ENCODE data around the gene ACSM3. TPM values are rescaled to one million over a fixed set of nuclear protein-coding genes. Genes with fewer than 3 reads are reported as not detected.
A peak's percentile ranks its signal among the peaks of the same experiment; 100 is the strongest.

ACSM3 gene
- polyA plus RNA-seq, 4 donors, result 96.3 to 132 (median 116) TPM

DNA sequence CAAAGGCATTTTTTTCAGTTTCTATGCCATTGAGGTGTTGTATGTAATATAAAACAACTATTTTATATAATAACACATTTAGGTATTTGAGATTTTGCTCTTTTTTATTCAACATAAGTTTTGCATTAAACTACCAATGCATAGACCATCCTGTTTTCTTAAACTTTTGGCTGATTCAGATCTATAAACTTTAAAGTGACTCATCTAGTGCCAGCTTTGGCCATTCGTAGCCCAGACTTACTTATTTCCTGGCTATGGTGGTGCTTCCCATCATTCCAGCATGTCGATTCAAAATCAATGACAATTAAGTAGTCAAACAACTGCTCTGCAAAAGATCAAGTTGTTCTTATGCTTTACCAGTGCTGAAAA, 39.4 kb downstream of the ACSM3 start:
- no peak for DNase-seq (ENCODE audit: low read depth in 4 of 4, low spot score in 3 of 4)

DNA sequence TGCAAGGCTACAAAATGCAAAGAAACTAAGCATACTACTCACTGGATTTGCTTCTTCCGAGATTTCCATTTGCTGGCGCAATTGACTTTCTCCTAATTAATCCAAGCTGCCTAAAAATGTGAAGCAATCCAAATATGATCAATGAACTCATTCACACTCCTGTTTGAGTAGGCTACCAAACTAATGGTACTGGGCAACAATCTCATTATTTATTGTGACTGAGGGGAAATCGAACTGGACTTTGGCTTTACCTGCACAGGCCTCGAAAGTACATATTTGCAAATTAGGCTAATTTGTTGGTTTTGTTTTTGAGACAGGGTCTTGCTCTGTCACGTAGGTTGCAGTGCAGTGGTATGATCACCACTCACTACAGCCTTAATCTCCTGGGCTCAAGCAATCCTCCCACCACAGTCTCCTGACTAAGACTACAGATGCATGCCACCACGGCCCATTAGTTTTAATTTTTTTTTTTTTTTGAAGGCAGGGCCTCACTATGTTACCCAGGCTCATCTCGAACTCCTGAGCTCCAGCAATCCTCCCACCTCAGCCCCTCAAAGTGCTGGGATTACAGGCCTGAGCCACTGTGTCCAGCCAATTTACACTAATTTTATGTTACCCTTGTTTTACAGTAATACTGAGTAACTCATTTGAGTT, 39.9 kb downstream of the ACSM3 start:
- no peak for DNase-seq (ENCODE audit: low read depth in 4 of 4, low spot score in 3 of 4)

DNA sequence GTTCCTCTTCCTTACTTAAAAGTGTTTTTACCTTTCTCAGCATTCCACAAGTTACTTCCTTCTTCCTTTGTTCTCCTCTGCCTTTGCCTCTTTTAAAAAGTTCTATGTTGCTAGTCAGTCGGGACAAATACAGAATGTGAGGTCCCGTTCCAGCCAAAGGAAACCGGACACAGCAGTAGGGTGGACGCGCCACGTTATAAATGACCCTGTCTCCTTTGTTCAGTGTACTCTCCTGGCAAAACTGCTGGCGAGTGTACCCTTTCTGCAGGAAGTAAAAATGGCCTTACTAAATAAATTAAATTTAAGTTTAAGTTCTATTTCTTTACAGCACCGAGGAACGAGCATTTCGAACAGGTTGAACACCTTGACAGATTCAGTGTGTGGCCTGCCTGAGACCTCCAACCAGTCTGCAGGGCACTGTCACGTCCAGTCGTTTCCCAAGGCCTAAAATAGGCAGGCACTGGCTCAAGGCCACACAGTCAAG, 41.9 kb downstream of the ACSM3 start:
- DNase-seq (ENCODE audit: low read depth in 4 of 4, low spot score in 3 of 4), result peak in 1 of 4 donors; percentile 20

DNA sequence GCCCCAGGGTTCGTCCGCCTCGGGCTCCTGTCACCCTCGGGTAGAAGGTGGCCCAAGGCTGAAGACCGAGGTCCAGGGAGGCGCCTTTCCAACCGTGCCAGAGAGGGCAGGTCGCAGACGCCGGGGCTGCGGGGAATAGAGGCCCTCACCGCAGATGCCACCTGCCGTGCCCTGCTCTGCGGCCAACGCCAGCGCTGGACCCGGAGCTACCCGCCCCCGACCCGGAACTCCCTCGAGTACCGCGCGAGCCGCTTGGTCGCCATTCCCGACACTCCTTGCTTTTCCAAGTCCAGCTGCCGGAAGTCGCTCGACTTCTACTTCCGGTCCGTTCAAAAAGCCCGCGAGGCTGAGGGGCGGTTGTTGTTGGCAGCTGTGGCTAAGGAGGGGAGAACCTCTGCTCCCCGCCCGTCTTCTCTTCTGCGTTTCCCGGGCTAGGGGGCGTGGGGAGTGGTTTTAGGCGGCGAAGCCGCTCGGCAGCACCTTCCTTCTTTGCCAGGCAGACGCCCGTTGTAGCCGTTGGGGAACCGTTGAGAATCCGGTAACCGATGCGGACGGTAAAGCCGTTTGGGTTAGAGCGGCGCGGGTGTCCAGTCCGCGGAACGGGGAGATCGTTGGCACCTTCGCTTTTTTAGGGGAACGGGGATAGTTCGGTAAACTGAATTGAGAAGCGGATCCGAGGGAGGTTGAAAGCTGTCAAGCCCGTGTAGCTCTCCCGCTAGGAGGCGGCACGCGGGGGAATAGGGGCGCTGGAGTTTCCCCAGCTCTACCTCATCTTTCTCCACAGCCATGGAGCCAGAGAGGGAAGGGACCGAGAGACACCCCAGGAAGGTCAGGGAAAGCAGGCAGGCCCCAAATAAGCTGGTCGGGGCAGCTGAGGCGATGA, 42.6 kb downstream of the ACSM3 start, which contains the start of the genes ERI2 and REXO5:
Gene ERI2, minus strand, starts transcription at position 305 of the 883 bp plus-strand sequence. Its CDS starts 42 bp downstream, at position 263.
Gene REXO5, plus strand, starts transcription at position 360 of the 883 bp plus-strand sequence. Its CDS starts 427 bp downstream, at position 787.
- DNase-seq (ENCODE audit: low read depth in 4 of 4, low spot score in 3 of 4), result peak; percentile 89 to 95 (median 94)

DNA sequence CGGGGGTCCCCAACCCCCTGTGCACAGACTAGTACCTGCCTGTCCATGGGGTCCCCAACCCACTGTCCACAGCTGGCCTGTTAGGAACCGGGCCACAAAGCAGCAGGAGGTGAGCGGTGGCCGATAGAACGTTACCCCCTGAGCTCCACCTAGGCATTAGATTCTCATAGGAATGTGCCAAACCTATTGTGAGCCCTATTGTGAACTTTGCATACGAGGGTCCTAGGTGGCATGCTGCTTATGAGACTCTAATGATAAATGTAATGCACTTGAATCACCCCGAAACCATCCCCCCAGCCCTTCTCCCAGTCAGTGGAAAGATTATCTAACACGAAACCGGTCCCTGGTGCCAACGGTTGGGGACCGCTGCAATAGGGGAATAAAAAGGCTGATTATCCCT, 44.0 kb downstream of the ACSM3 start:
- no peak for DNase-seq (ENCODE audit: low read depth in 4 of 4, low spot score in 3 of 4)

DNA sequence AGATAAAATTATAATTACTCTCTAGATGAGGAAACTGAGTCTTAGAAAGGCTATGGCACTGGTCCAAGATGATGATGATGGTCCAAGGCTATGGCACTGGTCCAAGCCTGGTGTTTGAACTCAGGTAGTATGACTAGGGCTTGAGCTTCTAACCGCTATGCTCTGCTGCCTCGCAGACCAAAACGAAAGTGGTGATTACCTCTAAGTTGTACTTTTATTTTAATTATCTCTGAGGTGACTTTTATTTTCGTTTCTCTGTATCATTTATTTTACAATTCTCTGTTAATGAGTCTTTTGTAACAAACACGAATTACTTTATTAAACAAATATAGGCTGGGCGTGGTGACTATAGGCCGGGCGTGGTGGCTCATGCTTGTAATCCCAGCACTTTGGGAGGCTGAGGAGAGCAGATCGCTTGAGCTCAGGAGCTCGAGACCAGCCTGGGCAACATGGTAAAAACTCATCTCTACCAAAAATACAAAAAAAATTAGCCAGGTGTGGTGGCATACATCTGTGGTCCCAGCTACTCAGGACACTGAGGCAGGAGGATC, 48.1 kb downstream of the ACSM3 start:
- DNase-seq (ENCODE audit: low read depth in 4 of 4, low spot score in 3 of 4), result no peak

DNA sequence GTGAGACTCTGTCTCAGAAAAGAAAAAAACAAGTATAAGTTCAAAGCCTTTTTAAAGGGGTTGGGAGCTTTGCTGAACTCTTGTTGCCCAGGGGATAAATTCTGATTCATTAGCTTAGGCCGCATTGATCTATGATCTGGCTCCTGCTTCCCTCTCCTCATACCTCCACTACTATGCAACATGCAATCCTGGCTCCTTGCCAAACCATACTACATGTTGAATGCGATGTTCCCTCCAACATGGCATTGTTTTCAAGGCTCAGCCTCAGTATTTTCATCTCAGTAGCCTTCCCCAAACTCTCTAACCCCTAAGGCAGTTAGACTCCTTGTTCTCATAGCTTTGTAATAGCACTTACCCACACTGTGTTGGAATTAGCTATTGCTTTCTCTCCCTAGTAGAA, 48.7 kb downstream of the ACSM3 start:
- no peak for DNase-seq (ENCODE audit: low read depth in 4 of 4, low spot score in 3 of 4)

DNA sequence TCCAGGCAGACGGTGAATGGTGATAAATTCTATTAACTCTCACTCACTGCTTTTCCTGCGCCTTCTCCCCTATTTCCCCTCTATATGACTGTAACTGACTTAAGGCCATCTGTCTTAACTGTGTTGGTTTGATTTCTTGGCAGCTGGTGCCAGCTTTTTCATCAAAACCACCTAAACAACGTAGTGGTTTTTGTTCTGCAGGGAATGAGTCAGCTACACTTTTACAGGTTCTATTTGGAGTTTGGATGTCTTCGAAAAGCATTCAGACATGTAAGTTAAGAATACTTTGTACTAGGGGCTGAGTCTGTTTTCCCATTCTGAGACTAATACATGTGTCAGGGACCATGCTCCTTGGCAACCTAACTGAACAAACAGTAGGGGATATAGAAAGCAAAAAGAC, 51.0 kb downstream of the ACSM3 start:
- DNase-seq (ENCODE audit: low read depth in 4 of 4, low spot score in 3 of 4), result no peak

DNA sequence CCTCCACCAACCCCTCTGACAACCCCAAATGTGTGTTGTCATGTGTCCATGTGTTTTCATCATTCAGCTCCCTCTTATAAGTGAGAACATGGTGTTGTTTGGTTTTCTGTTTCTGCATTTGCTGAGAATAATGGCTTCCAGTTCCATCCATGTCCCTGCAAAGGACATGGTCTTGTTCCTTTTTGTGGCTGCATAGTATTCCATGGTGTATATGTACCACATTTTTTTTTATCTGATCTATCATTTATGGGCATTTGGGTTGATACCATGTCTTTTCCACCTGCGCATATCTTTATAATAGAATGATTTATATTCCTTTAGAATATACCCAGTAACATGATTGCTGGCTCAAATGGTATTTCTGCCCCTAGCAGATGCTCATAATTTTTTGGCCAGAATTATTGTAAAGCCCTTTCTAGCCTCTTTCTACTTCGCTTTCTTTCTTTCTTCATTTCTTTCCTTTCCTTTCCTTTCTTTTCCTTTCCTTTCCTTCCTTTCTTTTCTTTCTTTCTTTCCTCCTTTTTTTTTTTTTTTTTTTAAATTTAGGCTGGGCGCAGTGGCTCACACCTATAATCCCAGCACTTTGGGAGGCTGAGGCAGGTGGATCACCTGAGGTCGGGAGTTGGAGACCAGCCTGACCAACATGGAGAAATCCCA, 55.2 kb downstream of the ACSM3 start:
- no peak for DNase-seq (ENCODE audit: low read depth in 4 of 4, low spot score in 3 of 4)

DNA sequence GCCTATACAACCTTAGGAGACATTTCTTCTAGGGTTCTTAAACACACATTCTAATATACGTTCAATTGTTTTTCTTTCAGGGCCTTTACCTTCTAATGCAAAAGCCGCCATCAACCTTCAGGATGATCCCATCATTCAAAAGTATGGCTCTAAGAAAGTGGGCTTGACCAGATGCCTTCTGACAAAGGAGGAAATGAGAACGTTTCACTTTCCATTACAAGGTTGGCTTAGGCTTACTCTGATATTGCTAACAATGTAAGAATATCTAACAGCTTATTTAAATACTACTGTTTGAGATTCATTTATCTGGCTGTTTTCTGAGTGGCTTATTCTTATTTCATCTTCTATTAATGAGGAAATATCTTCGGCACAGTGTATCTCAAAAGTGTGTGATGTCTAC, 57.9 kb downstream of the ACSM3 start:
- DNase-seq (ENCODE audit: low read depth in 4 of 4, low spot score in 3 of 4), result no peak

DNA sequence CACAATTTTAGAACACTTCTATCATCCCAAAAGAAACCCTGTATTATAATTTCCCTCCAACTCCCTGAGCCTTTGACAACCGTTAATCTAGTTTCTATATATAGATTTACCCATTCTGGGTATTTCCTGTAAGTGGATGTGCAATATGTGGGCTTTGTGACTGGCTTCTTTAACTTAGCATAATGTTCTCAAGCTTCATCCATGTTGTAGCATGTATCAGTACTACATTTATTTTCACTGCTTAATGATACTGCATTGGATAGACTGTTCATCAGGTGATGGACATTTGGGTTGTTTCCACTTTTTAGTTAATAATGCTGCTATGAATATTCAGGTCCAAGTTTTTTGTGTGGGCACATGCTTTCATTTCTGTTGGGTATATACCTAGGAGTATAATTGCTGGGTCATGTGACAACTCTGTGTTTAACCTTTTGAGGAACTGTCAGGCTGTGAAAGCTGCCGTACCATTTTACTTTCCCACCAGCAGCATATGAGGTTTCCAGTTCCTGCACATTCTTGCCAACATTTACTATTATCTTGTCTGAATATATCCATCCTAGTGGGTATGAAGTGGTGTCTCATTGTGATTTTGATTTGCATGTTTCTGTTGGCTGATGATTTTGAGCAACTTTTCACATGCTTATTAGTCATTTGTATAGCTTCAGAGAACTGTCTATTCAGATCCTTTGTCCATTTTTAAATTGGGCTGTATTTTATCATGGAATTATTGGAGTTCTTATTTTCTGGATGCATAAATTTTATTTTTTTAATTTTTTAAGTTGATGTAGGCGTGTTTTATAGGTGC, 58.9 kb downstream of the ACSM3 start:
- no peak for DNase-seq (ENCODE audit: low read depth in 4 of 4, low spot score in 3 of 4)

DNA sequence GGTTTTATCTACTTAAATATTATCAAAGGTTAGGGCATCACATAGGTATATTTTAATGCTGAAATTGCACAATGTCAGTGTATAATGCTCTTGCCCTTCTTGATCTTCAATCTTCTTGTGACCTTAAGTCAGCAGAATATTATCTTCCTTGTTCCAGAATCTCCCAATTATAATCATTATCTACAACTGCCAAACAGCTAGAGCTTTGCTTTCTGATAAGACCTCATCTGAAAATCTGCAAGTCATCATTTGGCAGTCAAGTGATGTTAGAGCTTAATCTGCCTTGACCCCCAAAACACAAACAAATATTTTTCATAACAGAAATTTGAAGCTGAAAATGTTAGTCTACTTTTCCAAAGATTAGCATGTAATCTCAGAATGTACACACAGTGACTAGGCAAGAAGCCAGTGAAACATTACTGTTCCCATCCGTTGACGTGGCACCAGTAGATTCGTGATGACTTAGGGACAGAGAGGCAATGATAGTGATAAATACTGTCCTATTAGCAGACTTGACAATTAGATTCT, 62.3 kb downstream of the ACSM3 start:
- no peak for DNase-seq (ENCODE audit: low read depth in 4 of 4, low spot score in 3 of 4)

DNA sequence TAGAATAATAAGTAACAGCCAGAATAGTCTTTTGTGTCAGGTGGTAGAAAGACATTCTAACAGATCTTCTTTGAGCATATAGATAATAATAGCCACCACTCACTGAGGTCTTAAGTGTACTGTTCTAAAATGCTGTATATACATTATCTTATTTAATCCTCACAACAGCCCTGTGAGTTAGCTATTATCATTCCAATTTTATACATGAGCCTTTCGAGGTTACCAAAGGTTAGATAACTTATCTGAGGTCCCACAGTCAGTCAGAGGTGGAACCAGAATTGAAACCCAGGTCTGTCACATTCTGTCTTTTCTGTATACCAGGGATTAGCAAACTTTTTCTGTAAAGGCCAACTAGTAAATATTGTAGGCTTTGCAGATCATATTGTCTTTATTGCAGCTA, 65.7 kb downstream of the ACSM3 start:
- DNase-seq (ENCODE audit: low read depth in 4 of 4, low spot score in 3 of 4), result no peak

DNA sequence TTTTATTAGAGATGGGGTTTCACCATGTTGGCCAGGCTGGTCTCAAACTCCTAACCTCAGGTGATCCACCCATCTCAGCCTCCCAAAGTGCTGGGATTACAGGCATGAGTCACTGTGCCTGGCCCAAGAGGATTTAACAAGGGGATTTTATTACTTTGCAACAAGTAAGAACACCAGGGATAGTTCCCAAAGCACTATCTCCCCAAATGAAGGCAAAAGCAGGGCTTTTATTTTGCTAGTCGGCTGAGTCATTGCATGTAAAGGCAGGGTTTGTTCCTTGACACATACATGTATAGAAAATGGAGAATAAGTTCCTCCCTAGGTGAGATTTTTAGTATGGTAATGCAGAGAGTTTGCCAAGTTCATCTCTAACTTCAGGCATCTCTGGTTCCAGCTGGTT, 66.6 kb downstream of the ACSM3 start:
- no peak for DNase-seq (ENCODE audit: low read depth in 4 of 4, low spot score in 3 of 4)

DNA sequence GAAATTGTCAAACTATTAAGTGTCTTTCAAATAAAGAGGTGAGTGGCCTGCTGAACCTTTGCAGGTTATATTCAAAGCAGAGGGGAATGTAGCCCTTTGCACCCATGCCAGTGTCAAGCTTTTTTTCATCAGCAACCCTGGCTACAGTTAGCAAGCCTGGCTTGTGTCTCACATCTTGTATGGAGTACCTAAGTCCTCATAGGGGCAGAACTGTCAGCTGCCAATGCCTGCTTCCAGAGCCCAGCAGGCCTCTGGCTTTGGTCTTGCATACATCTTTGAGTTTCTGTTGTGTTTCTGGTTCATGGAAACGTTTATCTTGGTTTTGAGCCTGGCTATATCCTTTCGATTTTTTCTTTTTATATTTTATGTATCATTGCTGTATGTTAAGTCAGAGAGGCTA, 69.3 kb downstream of the ACSM3 start:
- DNase-seq (ENCODE audit: low read depth in 4 of 4, low spot score in 3 of 4), result no peak

DNA sequence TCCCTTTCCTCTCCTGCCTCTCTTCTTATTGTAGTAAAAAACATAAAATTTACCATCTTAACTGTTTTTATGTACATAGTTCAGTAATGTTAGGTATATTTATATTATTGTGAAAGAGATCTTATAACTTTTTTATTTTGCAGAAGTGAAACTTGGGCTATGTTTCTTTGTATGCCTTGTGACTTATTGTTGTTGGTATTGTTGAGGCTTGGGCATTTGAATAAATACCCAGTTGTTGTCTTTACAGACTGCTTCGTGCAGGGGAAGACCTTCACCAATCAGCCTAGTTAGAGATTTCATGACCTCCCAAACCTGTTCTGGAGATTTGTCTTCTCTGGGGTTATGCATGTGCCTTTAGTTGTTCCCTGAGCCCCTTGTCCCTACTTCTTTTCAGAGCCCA, 74.4 kb downstream of the ACSM3 start:
- DNase-seq (ENCODE audit: low read depth in 4 of 4, low spot score in 3 of 4), result no peak

DNA sequence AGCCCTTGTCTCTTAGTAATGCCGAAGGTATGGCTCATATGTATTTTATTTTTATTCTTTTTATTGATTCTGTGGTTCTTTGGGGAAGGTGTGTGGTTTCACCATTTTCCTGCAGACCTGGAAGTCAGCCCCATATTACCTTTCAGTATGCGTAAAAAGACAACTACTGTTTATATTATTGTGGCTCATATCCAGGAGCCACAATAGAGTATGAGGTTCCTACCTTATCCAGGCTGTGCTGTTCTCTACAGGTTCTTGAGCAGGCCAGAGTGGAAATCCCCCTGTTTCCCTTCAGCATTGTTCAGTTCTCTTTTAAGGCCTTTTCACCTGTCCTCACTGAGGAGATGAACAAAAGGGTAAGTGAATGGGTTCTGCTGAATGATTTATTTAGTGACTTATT, 75.7 kb downstream of the ACSM3 start:
- DNase-seq (ENCODE audit: low read depth in 4 of 4, low spot score in 3 of 4), result no peak

DNA sequence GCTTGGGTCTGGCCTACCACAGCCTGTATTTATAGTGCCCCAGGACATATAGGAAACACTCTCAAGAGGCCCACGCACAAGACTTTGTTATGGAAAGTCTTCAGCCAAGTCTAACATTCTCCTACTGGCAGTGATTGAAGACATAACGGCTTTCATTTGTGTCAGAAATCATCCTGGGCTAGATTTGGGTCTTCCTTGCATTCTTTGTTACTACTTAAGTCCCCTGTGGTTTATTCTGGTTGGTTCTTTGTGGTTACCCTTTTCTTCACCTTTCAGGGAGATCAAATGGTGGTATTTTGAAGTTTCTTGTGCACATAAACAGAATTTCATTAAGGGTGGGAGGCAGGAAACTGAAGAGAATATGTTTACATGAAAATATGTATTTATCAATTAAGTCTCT, 80.2 kb downstream of the ACSM3 start:
- DNase-seq (ENCODE audit: low read depth in 4 of 4, low spot score in 3 of 4), result no peak

DNA sequence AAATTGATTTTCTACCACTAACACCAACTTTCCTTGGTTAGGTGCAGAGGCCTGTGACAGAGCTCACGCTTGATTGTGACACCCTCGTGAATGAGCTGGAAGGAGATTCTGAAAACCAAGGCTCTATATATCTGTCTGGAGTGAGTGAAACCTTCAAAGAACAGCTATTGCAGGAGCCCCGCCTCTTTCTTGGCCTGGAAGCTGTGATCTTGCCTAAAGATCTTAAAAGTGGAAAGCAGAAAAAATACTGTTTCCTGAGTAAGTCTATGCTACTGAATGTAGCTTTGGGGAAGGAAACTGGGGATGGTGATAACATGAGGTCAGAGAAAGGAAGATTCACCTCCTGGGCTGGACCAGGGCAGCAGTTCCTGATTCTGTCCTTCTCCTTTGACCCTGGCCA, 80.8 kb downstream of the ACSM3 start:
- DNase-seq (ENCODE audit: low read depth in 4 of 4, low spot score in 3 of 4), result no peak

DNA sequence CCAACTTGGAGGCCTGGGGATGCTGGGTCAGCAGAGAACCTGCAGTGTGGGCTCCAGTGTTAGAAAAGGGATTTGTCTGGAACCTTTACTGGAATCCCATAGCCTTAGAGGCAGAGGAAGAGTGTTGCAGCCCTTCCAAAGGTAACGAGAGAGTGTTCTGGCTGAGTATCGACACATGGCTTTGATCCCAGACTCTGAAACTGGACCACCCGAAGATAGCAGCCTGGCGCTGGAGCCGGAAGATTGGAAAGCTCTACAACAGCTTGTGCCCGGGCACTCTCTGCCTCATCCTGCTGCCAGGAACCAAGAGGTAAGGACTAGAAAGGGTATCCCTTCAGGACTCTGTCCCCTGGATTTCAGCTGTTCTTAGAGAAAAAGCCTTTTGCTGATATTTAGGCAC, 82.2 kb downstream of the ACSM3 start:
- DNase-seq (ENCODE audit: low read depth in 4 of 4, low spot score in 3 of 4), result no peak
